Liver (tissue), 9 donors: ENCODE data around the gene DNAH3. TPM values are rescaled to one million over a fixed set of nuclear protein-coding genes. Genes with fewer than 3 reads are reported as not detected.

Source experiments
- DNase-seq: peaks from one replicate; pipeline ENCODE4 v3.0.0-alpha.2; 2017; ENCODE audit warnings: low spot score
- H3K27ac ChIP-seq, 2 donors: one replicate each; pipeline ENCODE4 v1.7.0; 2013; ENCODE audit warnings: inconsistent platforms in 2 of 2, low read length in 2 of 2, control low read depth in 1 of 2, low read depth in 1 of 2, mild to moderate bottlenecking in 1 of 2
- H3K27me3 ChIP-seq, 4 donors: one replicate each; pipeline versions ENCODE4 v1.6.1 to v1.7.0; 2013; ENCODE audit warnings: low read length in 3 of 4, inconsistent platforms in 1 of 4, mild to moderate bottlenecking in 1 of 4, moderate library complexity in 1 of 4; ENCODE audit not compliant: control insufficient read depth in 4 of 4, insufficient read depth in 4 of 4
- H3K36me3 ChIP-seq, 4 donors: one replicate each; pipeline versions ENCODE4 v1.6.1 to v1.7.0; 2013; ENCODE audit warnings: low read length in 3 of 4, mild to moderate bottlenecking in 3 of 4, low read depth in 1 of 4, moderate library complexity in 1 of 4; ENCODE audit not compliant: control insufficient read depth in 4 of 4, insufficient read depth in 3 of 4
- H3K4me1 ChIP-seq, 4 donors: one replicate each; pipeline versions ENCODE4 v1.6.1 to v1.7.0; 2013; ENCODE audit warnings: low read length in 3 of 4, mild to moderate bottlenecking in 3 of 4, moderate library complexity in 1 of 4; ENCODE audit not compliant: control insufficient read depth in 4 of 4, insufficient read depth in 4 of 4
- H3K4me3 ChIP-seq, 3 donors: one replicate each; pipeline versions ENCODE4 v1.6.1 to v1.7.0; 2013; ENCODE audit warnings: low read length in 3 of 3, control low read depth in 1 of 3, low read depth in 1 of 3, mild to moderate bottlenecking in 1 of 3
- H3K9ac ChIP-seq, 2 donors: one replicate each; pipeline ENCODE4 v1.7.0; 2013; ENCODE audit warnings: low read length in 2 of 2, mild to moderate bottlenecking in 2 of 2, moderate library complexity in 2 of 2, control low read depth in 1 of 2, low read depth in 1 of 2
- H3K9me3 ChIP-seq, 4 donors: one replicate each; pipeline versions ENCODE4 v1.6.1 to v1.7.0; 2013; ENCODE audit warnings: low read length in 3 of 4; ENCODE audit not compliant: control insufficient read depth in 4 of 4
- ATF3 ChIP-seq: IDR thresholded peaks from 2 replicates; pipeline ENCODE4 v1.6.1; 2016; ENCODE audit warnings: antibody characterized with exemption
- CTCF ChIP-seq: fragments of 150-350 bp; IDR thresholded peaks from 2 replicates; pipeline ENCODE4 v1.5.1; 2017; ENCODE audit warnings: improper control_type of control experiment, low read depth, low read length; ENCODE audit not compliant: missing input control
- EGR1 ChIP-seq, 2 donors: IDR thresholded peaks; 2 replicates each; pipeline ENCODE4 v1.6.1; 2016 to 2018; ENCODE audit warnings: antibody characterized with exemption in 2 of 2, low read depth in 2 of 2
- FOXA1 ChIP-seq: IDR thresholded peaks from 2 replicates; pipeline ENCODE4 v1.6.1; 2016; ENCODE audit warnings: antibody characterized with exemption
- GABPA ChIP-seq, 2 donors: IDR thresholded peaks in 1 of 2; conservative IDR thresholded peaks in 1 of 2; 2 replicates each; pipeline ENCODE4 v1.6.1; 2016; ENCODE audit warnings: antibody characterized with exemption in 2 of 2, mild to moderate bottlenecking in 1 of 2, moderate library complexity in 1 of 2
- HNF4A ChIP-seq, 2 donors: conservative IDR thresholded peaks; 2 replicates each; pipeline ENCODE4 v1.6.1; 2016; ENCODE audit warnings: antibody characterized with exemption in 2 of 2, mild to moderate bottlenecking in 2 of 2
- HNF4G ChIP-seq: IDR thresholded peaks from 2 replicates; pipeline ENCODE4 v1.6.1; 2016; ENCODE audit warnings: antibody characterized with exemption
- JUND ChIP-seq, 2 donors: IDR thresholded peaks; 2 replicates each; pipeline ENCODE4 v1.6.1; 2016; ENCODE audit warnings: antibody characterized with exemption in 2 of 2
- NR2F2 ChIP-seq: IDR thresholded peaks from 2 replicates; pipeline ENCODE4 v1.6.1; 2016; ENCODE audit warnings: antibody characterized with exemption
- RAD21 ChIP-seq, 2 donors: IDR thresholded peaks; 2 replicates each; pipeline ENCODE4 v1.6.1; 2016; ENCODE audit warnings: antibody characterized with exemption in 2 of 2, mild to moderate bottlenecking in 2 of 2
- RXRA ChIP-seq, 2 donors: IDR thresholded peaks; 2 replicates each; pipeline ENCODE4 v1.6.1; 2017 to 2018; ENCODE audit warnings: antibody characterized with exemption in 2 of 2, mild to moderate bottlenecking in 1 of 2
- TAF1 ChIP-seq: conservative IDR thresholded peaks from 2 replicates; pipeline ENCODE4 v1.6.1; 2016; ENCODE audit warnings: antibody characterized with exemption, mild to moderate bottlenecking
- YY1 ChIP-seq: IDR thresholded peaks from 2 replicates; pipeline ENCODE4 v1.6.1; 2016; ENCODE audit warnings: antibody characterized with exemption, mild to moderate bottlenecking
- ZBTB33 ChIP-seq: IDR thresholded peaks from 2 replicates; pipeline ENCODE4 v1.6.1; 2016; ENCODE audit warnings: antibody characterized with exemption
- WGBS: extraction: QIAGEN DNeasy Blood & Tissue Kit; methylation state at CpG from one replicate; pipeline ENCODE4 v1.1.7; 2013; 5-methylcytosine and 5-hydroxymethylcytosine counted together
- polyA plus RNA-seq, 2 donors: library from polyadenylated mRNA; stranded (reverse) in 1 of 2; unstranded in 1 of 2; fragments of 200-250 nt in 1 of 2; fragments of >200 nt in 1 of 2; fragmentation: Nextera tagmentation in 1 of 2; extraction: Ambion mirVana in 1 of 2; gene quantifications; one replicate each; pipeline versions ENCODE4 v1.2.1 to v1.2.3, GENCODE V29; 2013 to 2015
- total RNA-seq, 2 donors: library from RNA; depleted of rRNA; stranded (reverse); fragments of >200 nt; gene quantifications; one replicate each; pipeline ENCODE4 v1.2.3, GENCODE V29; 2014
- TF ChIP-seq, protein P1 (sequence below): IDR thresholded peaks from 2 replicates; pipeline ENCODE4 v1.6.1; 2016; ENCODE audit warnings: antibody characterized with exemption, mild to moderate bottlenecking
- donor health status: healthy.
- donor health status: healthy.
- donor health status: healthy.
- donor health status: healthy.
- donor health status: healthy.

Gene DNAH3
- total and polyA plus RNA-seq, 4 donors: not detected

DNA sequence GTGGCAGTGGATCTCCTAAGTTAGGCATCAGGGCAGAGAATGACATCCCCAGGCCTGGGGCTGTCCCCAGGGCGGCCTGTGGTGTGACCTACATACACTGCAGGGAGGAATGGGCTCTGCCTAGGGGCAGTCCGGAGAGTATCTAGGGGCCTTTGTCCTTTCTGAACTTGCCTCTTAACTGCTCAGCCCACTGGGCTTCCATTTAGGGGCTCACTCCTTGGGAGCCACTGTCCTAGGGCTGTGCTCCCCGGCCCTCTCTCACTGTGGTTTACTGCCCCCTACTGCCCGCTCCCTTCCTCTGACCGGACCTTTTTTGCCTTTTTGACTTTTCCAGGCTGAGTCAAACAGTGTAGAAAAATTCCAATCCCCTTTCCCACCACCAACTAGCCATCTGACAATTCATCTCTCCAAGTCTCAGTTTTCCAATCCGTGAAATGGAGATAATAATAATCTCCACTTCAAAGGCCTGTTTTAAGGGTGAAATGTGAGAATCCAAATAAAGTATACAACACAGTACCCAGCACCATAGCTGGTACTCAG, 66.8 kb downstream of the DNAH3 start:
- H3K27ac ChIP-seq: no peak overlapping the region
- H3K36me3 ChIP-seq: no peaks in the 10 kb centered on the region
- no peaks in the 10 kb centered on the region for H3K9me3 ChIP-seq
- TF ChIP-seq JUND (IDR thresholded peaks at IDR 0.05) (no peak), CTCF (peak; percentile 71), RAD21 (IDR thresholded peaks at IDR 0.05) (peak; percentile 93 to 94), TAF1 (no peak), YY1 (no peak)
- TF ChIP-seq, protein P1, sequence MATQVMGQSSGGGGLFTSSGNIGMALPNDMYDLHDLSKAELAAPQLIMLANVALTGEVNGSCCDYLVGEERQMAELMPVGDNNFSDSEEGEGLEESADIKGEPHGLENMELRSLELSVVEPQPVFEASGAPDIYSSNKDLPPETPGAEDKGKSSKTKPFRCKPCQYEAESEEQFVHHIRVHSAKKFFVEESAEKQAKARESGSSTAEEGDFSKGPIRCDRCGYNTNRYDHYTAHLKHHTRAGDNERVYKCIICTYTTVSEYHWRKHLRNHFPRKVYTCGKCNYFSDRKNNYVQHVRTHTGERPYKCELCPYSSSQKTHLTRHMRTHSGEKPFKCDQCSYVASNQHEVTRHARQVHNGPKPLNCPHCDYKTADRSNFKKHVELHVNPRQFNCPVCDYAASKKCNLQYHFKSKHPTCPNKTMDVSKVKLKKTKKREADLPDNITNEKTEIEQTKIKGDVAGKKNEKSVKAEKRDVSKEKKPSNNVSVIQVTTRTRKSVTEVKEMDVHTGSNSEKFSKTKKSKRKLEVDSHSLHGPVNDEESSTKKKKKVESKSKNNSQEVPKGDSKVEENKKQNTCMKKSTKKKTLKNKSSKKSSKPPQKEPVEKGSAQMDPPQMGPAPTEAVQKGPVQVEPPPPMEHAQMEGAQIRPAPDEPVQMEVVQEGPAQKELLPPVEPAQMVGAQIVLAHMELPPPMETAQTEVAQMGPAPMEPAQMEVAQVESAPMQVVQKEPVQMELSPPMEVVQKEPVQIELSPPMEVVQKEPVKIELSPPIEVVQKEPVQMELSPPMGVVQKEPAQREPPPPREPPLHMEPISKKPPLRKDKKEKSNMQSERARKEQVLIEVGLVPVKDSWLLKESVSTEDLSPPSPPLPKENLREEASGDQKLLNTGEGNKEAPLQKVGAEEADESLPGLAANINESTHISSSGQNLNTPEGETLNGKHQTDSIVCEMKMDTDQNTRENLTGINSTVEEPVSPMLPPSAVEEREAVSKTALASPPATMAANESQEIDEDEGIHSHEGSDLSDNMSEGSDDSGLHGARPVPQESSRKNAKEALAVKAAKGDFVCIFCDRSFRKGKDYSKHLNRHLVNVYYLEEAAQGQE: no peak
- no peak overlapping the region for H3K9ac ChIP-seq
- H3K27me3 ChIP-seq: no peaks in the 10 kb centered on the region
- WGBS: 32% methylated on average over 6 of the region's 6 CpGs
- H3K4me1 ChIP-seq: no peaks in the 10 kb centered on the region
- H3K4me3 ChIP-seq: no peak overlapping the region
- peak; percentile 72 for DNase-seq

GRCh38 chr16:21081329-21081728, 69.3 kb downstream of the DNAH3 start:
- no peaks in the 10 kb centered on the region for H3K4me1 ChIP-seq
- H3K4me3 ChIP-seq: no peak overlapping the region
- no peaks in the 10 kb centered on the region for H3K36me3 ChIP-seq
- DNase-seq: no peak
- H3K27me3 ChIP-seq: no peaks in the 10 kb centered on the region
- WGBS: 68% methylated on average over 8 of the region's 8 CpGs
- TF ChIP-seq ZBTB33 (no peak), RXRA (IDR thresholded peaks at IDR 0.05) (no peak), GABPA (IDR thresholded peaks at IDR 0.05 in 1 of 2, conservative IDR thresholded peaks at IDR 0.05 in 1 of 2) (no peak)
- H3K9ac ChIP-seq: no peak overlapping the region
- H3K27ac ChIP-seq: no peak overlapping the region
- no peaks in the 10 kb centered on the region for H3K9me3 ChIP-seq

- no peak overlapping the region for H3K27ac ChIP-seq
- no peak for DNase-seq
- TF ChIP-seq RXRA (IDR thresholded peaks at IDR 0.05) (no peak), RAD21 (IDR thresholded peaks at IDR 0.05) (no peak), ATF3 (no peak), HNF4G (no peak), HNF4A (conservative IDR thresholded peaks at IDR 0.05) (no peak), GABPA (IDR thresholded peaks at IDR 0.05 in 1 of 2, conservative IDR thresholded peaks at IDR 0.05 in 1 of 2) (no peak), FOXA1 (no peak), EGR1 (IDR thresholded peaks at IDR 0.05; ENCODE audit: low read depth in 2 of 2) (no peak), NR2F2 (no peak), TAF1 (no peak)
- TF ChIP-seq, protein P1: no peak
Observed at GRCh38 chr16:21078563-21078962, 72.1 kb downstream of the DNAH3 start.

More at GRCh38 chr16:21078563-21078962, 72.1 kb downstream of the DNAH3 start:
- Histone ChIP-seq H3K4me1 (no peaks in the 10 kb centered on the region), H3K9me3 (no peaks in the 10 kb centered on the region), H3K36me3 (no peaks in the 10 kb centered on the region), H3K4me3 (no peak overlapping the region), H3K9ac (no peak overlapping the region), H3K27me3 (no peaks in the 10 kb centered on the region)
